K562 (cell line): ENCODE measurements around the gene PCDH1. TPM values are rescaled to one million over a fixed set of nuclear protein-coding genes. Genes with fewer than 3 reads are reported as not detected.

Experiments used
- AFF4 ChIP-seq: sonication (generic); formaldehyde crosslinking; IDR thresholded peaks from 2 replicates; pipeline ENCODE4 v1.8.0; 2023; ENCODE audit warnings: mild to moderate bottlenecking, missing genetic modification reagents
- FIP1L1 ChIP-seq: fragments of 200-400 bp; formaldehyde crosslinking; IDR thresholded peaks from 2 replicates; pipeline ENCODE4 v1.6.1; 2018; ENCODE audit warnings: mild to moderate bottlenecking, low read depth, low read length; ENCODE audit not compliant: poor library complexity, severe bottlenecking
- GTF2E2 ChIP-seq: fragments of 200-800 bp; sonication (Bioruptor generic); IDR thresholded peaks from 2 replicates; pipeline ENCODE4 v1.6.1; 2016; ENCODE audit warnings: missing genetic modification characterization, missing compliant biosample characterization
- MGA ChIP-seq: fragments of 450-650 bp; IDR thresholded peaks from 2 replicates; pipeline ENCODE4 v1.6.1; 2016; ENCODE audit warnings: mild to moderate bottlenecking, moderate library complexity
- PHB2 ChIP-seq: fragments of 450-650 bp; IDR thresholded peaks from 2 replicates; pipeline ENCODE4 v1.6.1; 2017; ENCODE audit warnings: low read depth
- POLR3A ChIP-seq: IDR thresholded peaks from 2 replicates; pipeline ENCODE4 v1.6.1; 2011; ENCODE audit warnings: borderline replicate concordance, mild to moderate bottlenecking, moderate library complexity; ENCODE audit not compliant: insufficient read length, insufficient read depth; ENCODE audit errors: extremely low read depth
- SMC3 ChIP-seq: conservative IDR thresholded peaks from 2 replicates; pipeline ENCODE4 v1.6.1; 2011; ENCODE audit warnings: low read depth, low read length, improper control_type of control experiment; ENCODE audit not compliant: insufficient read depth
- ZBTB33 ChIP-seq: sonication (generic); formaldehyde crosslinking; IDR thresholded peaks from 2 replicates; pipeline ENCODE4 v1.8.1; 2023; ENCODE audit warnings: mild to moderate bottlenecking, missing genetic modification reagents
- polyA plus RNA-seq, 8 experiments: library from polyadenylated mRNA; depleted of rRNA in 4 of 8; stranded (reverse) in 5 of 8; unstranded in 3 of 8; fragments of >200 nt; fragmentation: Nextera tagmentation in 2 of 8; fragmentation: Illumina TruSeq in 1 of 8; extraction: Ambion mirVana in 2 of 8; extraction: Trizol in 1 of 8; gene quantifications; 2 replicates each; pipeline versions ENCODE4 v1.2.1 to v1.2.3, GENCODE V29; 2011 to 2014; ENCODE audit warnings: inconsistent platforms in 1 of 8, missing spikeins in 1 of 8
- total RNA-seq, 7 experiments: library from RNA; depleted of rRNA in 6 of 7; stranded (reverse); fragments of >200 nt in 6 of 7; fragmentation: Illumina TruSeq in 2 of 7; extraction: Trizol in 2 of 7; gene quantifications; 2 replicates each; pipeline versions ENCODE4 v1.2.1 to v1.2.3, GENCODE V29; 2011 to 2021; ENCODE audit warnings: low replicate concordance in 1 of 7

PCDH1 gene
- total and polyA plus RNA-seq, 9 of the 15 experiments (the other 6 are each of a cell fraction or from before 2014, with no cell fraction given) = 0.11 to 3.6 (median 1.9) TPM; not detected in 1

- TF ChIP-seq MGA (peak; percentile 67), AFF4 (CRISPR knock-in tag) (0 out of 2 replicates have a peak, but pooled peaks have one; percentile 19), PHB2 (no peak), GTF2E2 (peak; percentile 86; the same call in 1 of the 2 replicates), FIP1L1 (no peak), ZBTB33 (peak; percentile 64), SMC3 (no peak), POLR3A (no peak)
Observed at GRCh38 chr5:141923448-141924313, 45.5 kb upstream of the PCDH1 start, which contains the start of gene DELE1 (continued).
